ENCODE results near the gene PCDH15. TPM values are rescaled to one million over a fixed set of nuclear protein-coding genes. Genes with fewer than 3 reads are reported as not detected.

Gene PCDH15
- total and polyA plus RNA-seq, 2 of the 13 experiments (the other 11 are each of a cell fraction or from before 2014, with no cell fraction given), result not detected

DNA sequence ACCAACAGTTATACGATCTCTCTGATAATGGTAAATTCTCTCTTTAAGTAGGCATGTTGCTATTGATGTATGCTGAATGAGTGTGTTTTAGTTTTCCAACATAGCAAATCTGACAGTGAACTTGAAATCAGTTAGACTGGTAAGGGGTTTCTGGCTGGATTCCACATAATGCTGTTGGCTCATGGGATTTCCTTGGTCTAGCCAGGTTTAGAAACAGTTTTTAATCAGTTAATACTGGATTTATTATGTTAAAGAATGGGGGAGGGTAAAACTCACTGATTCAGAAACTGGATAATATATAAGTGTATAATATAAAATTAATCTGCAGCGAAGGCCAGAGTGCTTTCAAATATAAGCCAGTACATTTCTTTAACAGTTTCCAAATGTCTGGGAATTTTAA lies 55.6 kb downstream of the PCDH15 start (continued):
- TF ChIP-seq CEBPZ (IDR thresholded peaks at IDR 0.05; ENCODE audit: low read length) (no peak), ZNF496 (CRISPR knock-in tag; IDR thresholded peaks at IDR 0.05; ENCODE audit: insufficient replicate concordance) (no peak), ZNF296 (CRISPR knock-in tag; conservative IDR thresholded peaks at IDR 0.05) (no peak), ARID2 (CRISPR knock-in tag; IDR thresholded peaks at IDR 0.05; ENCODE audit: borderline replicate concordance) (no peak)

GRCh38 chr10:54742416-54742815 lies 58.6 kb downstream of the PCDH15 start:
- Histone ChIP-seq H2AFZ (ENCODE audit: low read length) (no peak overlapping the region), H3K4me2 (ENCODE audit: low read depth, low read length) (no peak overlapping the region), H3K27ac (ENCODE audit: extremely low read length, insufficient read depth, low read length) (no peak overlapping the region), H3K36me3 (replicated peaks in 1 of 2; ENCODE audit: control insufficient read depth in 1 of 2, insufficient read depth in 2 of 2, low read length in 2 of 2) (no peaks in the 10 kb centered on the region), H4K20me1 (ENCODE audit: insufficient read depth, low read length) (no peaks in the 10 kb centered on the region), H3K4me3 (replicated peaks in 1 of 3; ENCODE audit: insufficient read depth in 1 of 3, low read depth in 2 of 3, low read length in 3 of 3) (no peak overlapping the region), H3K79me2 (ENCODE audit: insufficient read depth, low read length) (no peaks in the 10 kb centered on the region), H3K9ac (ENCODE audit: insufficient read depth, low read depth, low read length) (no peak overlapping the region), H3K9me3 (ENCODE audit: low read length) (no peaks in the 10 kb centered on the region), H3K27me3 (ENCODE audit: control insufficient read depth in 1 of 2, insufficient read depth in 2 of 2, low read length in 2 of 2) (no peaks in the 10 kb centered on the region), H3K4me1 (ENCODE audit: insufficient read depth, low read length) (no peaks in the 10 kb centered on the region)
- intact Hi-C loops (cut with micrococcal nuclease; ENCODE audit: unreplicated experiment), result no loop called here
- in situ Hi-C loops (cut with HindIII; ENCODE audit: extremely low pct_ligation_motif_present, low pct_unique_long_range_greater_than_20kb), result no loop called here
- WGBS (ENCODE audit: low lambda C conversion rate), result 9% methylated on average over 4 of the region's 4 CpGs
- no TSS peak for BruUV-seq (replicated peaks)
- FAIRE-seq (no peak), DNase-seq (ENCODE audit: low spot score) (no peak), ATAC-seq (no peak)
- CTCF ChIA-PET (ENCODE audit: low intra/inter-chr PET ratio, low total read pairs), result no interaction called here
- no peak for TF ChIP-seq ZBTB7B (CRISPR knock-in tag; IDR thresholded peaks at IDR 0.05)
- no peak for TF ChIP-seq POGK (CRISPR knock-in tag; conservative IDR thresholded peaks at IDR 0.05)
- TF ChIP-seq CREB1 (IDR thresholded peaks at IDR 0.05), result peak; percentile 77
- no peak for TF ChIP-seq CREB1 (CRISPR knock-in tag; IDR thresholded peaks at IDR 0.05)
- TF ChIP-seq ZNF800 (CRISPR knock-in tag; IDR thresholded peaks at IDR 0.05), result no peak
- no peak for TF ChIP-seq BRD4 (CRISPR knock-in tag; IDR thresholded peaks at IDR 0.05)
- POLR2A ChIA-PET, result no interaction called here

Measured in HepG2 (cell line).